SKM-1 treated with dmso at 0.1 percent for 144 hours (cell line): Measurements from ENCODE around the gene SLC25A47.
"Not testable (repeated sequence)": the region's sequence is repeated elsewhere in the genome, so short reads cannot be mapped to it uniquely, and the experiment has no call there.

ENCODE experiments used
- DNase-seq: peaks from one replicate; lab custom pipeline; 2025; ENCODE audit not compliant: unreplicated experiment; lab: John Stamatoyannopoulos, UW

SLC25A47 gene

DNA sequence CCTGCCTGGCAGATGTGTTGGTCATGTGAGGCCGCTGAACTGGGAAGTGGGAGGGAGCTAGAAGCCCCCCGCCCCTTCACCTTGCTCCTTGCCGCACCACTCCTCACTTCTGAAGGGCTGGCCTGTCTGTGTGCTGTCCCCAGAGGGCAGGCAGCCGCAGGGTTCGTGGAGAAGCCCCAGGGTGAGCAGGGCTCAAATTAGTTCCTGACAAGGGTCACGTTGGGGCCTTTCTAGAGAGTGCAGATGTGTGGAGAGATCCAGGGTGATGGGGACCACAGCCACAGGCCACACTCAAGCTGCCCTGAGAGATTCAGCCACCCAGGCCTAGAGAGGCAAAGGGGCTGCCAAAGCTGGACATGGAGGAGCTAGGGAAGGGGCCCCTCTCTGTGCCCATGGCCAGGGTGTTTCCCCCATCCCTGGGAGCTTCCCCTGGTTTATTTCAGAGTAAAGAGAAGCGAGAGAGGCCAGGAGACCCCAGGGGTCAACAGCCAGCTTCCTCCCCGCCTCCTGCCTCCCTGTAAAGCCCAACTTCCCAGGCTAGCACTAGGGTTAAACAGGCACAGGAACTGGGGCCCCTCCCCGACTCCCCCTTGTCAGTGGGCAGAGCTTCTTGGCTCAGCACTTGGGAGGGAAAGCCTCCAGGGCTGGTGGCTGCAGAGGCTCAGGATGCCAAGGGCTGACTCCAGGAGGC is 33.1 kb upstream of the SLC25A47 start:
- no peak for DNase-seq

DNA sequence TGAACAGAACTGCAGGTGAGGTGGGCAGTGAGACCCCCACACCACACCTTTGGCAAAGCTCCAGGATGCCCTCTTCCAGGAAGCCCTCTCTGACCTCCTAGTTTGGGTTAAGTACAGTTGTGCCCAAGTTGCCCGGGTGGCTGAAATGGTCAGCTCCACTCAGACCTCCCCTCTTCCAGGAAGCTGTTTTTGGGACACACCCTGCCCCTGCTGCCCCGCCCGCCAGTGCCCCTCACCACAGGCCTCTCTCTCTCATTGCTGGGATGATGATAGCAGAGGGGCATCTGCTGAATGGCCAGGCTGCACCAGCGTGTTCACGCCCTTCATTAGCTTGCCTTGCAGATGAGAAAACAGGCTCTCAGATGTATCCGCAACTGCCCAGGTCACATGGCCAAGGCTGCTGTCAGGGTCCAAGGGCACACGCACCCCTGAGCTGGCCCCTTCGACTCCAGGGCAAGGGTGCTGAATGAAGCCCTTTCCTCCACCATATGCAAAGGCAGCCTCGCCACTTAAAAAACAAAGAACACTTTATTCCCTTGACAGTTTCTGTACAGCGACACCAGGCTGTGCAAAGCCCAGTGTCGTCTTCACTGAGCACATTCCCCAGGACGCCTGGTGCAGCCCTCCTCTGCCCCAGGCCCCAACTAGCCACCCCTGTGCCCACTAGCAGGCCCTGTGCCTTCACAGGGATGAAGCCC is 32.4 kb upstream of the SLC25A47 start:
- DNase-seq = no peak

DNA sequence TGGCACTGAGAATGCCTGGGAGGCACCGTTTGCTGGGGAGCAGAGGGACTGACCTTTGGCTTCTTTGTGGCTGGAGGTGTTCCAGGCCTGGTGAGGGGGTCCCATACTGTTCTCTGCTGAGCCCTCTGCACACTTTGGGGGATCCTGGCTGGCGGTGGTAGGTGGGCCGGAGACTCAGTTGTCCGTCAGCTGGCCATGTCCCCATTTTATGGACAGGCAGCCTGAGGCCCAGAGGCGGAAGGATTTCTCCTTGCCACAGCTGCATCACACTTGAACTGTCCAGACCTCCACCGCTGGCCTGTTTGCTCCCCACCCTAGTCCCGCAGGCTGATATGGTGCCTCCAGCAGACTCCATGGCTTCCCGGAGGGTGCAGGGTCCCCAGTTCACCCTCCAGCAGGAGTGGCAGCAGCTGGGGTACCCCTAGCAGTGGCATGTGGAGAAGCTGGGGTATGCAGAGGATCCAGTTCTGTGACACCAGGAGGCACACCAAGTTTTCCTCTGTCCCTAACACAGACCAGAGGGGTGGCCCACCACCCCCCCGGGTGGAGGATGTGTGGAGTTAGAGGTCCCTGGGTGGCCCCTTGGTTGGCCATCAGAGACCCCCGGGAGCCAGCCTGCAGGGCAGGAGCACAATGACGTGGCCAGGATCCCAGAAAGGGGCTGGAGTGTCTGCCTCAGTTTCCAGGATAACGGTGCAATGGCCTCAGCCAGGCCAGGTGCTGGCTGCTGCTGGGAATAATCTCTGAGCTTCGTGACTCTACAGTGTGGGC is 31.6 kb upstream of the SLC25A47 start:
- DNase-seq = no peak

DNA sequence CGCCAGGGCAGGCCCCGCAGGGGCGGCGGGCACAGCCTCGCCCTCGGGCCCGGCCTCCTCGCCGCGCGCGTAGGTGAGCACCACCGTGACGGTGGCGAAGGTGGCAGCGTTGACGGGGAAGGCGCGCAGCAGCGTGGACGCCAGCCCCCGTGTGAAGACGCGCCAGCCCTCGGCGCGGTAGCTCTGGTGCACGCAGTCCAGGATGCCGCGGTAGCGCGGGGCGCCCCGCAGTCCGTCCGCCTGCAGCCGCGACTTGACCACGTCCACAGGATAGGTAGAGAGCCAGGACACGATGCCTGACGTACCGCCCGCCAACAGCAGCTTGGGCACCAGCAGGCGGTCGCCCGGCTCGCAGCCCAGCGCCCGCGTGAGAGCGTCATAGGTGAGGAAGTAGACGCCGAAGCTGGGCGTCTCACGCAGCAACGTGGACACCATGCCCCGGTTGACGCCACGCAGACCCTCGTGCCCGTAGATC is 30.8 kb upstream of the SLC25A47 start:
- DNase-seq = no peak

GRCh38 chr14:100292776-100293461 is 30.2 kb upstream of the SLC25A47 start:
- DNase-seq = no peak

DNA sequence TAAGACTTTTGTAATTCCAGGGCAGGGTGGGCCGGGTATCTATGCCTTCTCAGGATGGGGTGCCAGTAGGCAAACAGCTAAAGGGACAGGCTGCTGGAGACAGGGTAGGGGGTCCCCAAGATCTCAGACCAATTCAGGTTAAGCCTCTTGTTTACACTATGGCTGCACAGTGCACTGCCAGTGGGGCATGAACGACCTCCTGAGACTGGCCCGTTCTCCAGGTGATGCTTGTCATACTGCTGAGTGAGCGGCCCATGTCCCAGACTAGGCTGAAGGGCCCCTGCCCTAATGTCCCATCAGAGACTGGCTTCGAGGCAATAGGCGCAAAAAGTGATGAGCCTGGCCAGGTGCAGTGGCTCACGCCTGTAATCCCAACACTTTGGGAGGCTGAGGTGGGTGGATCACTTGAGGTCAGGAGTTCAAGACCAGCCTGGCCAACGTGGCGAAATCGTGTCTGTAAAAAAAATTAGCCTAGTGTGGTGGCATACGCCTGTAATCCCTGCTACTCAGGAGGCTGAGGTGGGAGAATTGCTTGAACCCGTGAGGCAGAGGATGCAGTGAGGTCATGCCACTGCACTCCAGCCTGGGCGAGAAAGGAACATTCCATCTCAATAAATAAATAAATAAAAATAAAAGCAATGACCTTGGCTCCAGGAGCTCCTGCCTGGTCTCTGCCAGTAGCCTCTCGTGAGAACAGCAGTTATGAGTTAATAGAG is 29.5 kb upstream of the SLC25A47 start:
- DNase-seq = no peak

- no peak for DNase-seq
These were observed 28.8 kb upstream of the SLC25A47 start for GRCh38 chr14:100294213-100294962.

GRCh38 chr14:100294963-100295330 is 28.2 kb upstream of the SLC25A47 start:
- DNase-seq = no peak

GRCh38 chr14:100295376-100296105 is 27.6 kb upstream of the SLC25A47 start:
- no peak for DNase-seq

DNA sequence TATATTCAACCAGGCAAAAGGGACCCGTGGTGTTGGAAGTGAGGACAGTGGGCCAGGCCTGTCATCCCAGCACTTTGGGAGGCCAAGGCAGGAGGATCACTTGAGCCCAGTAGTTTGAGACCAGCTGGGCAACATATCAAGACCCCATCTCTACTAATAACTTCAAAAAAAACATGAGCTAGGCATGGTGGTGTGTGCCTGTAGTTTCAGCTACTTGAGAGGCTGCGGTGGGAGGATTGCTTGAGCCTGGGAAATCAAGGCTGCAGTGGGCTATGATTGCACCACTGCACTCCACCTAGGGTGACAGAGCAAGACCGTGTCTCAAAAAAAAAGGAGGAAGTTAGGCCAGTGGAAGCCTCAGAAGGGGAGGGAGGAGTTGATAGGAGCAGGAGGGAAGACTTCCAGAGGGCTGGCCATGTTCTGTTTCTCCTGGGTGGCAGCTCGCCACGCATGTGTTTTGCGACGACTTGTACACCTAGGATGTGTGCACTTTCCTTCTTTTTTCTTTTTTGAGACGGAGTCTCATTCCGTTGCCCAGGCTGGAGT is 27.0 kb upstream of the SLC25A47 start:
- DNase-seq = peak; percentile 45

GRCh38 chr14:100296729-100297128 is 26.4 kb upstream of the SLC25A47 start:
- not testable (repeated sequence) for DNase-seq

DNA sequence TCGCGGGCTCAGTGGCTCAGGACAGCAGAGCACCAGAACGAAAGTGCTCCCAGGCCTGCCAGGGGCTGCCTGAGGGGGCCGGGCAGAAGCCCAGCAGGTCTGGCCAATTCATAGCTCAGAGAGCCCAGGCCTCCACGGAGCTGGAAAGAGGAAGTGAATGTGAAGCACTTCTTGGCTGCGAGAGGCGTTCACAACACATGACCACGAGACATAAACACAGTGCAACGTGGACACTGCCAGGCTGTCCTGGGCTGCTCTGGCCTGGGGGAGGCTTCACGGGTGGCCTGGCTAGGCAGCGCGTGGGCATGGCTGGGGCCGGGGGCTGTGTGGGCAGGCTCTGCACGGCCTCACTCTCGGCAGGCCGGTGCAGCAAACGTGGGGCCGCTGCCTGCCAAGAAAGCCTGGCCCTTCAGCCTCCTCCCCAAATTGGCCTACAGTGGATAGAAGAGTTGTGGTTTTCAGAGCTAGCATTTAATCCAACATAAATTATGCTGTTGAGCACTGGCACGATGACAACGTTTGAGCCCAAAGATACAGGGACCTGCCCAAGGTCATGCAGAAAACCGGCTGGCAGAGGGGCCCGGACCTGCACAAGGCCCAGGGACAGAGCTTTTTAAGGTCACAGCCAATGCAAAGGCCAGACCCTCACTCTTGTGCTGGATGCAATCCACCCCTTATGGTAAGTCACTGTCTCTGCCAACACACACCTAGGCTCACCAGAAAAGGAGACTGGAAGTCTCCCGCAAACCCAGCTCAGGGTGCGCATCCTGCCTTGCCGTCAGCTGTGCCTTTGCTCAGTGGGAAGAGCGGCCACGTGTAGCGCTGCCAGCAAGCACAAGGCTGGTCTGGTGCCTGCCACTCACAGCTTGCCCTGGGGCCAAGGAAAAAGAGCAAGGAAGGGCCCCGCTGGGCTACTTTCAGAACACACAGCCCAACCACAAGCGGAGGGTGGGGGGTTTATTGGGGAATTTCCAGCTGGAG is 25.5 kb upstream of the SLC25A47 start:
- DNase-seq = peak; percentile 39

GRCh38 chr14:100298551-100299237 is 24.4 kb upstream of the SLC25A47 start:
- DNase-seq = no peak

DNA sequence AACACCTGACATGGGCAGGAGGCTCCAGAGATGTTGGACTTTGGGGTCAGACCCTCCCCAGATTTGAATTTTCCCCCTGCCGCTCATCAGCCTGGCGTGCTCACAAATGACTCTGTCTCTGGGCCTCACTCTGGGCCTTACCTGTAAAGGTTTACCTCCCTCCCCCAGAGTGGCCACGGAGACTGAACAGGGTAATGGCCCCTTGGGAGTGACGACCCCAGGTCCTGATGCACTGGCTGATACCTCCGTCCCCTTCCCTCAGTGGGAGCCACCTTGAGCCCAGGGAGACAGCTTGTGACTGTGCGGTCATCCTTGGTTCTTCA is 23.9 kb upstream of the SLC25A47 start:
- no peak for DNase-seq

GRCh38 chr14:100302616-100303015 is 20.5 kb upstream of the SLC25A47 start:
- no peak for DNase-seq

DNA sequence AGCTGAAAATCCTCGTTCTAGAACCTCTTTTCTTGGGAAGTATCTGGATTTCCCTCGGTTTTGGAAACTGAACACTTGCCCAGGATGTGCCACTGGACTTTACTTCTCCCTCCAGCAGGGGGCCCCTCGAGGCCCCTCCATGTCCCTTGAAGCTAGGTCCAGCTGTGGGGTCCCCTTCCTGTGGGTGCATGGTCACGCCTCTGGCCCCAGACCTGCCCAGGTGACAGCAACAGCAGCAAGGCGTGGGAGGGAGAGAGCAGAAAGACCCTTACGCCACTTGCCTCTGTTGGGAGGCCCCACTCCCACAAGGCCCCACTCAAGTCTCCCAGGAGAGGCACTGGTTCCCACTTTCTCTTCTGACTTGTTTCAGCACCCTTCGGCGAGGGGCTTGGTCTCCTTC is 20.0 kb upstream of the SLC25A47 start:
- no peak for DNase-seq

DNA sequence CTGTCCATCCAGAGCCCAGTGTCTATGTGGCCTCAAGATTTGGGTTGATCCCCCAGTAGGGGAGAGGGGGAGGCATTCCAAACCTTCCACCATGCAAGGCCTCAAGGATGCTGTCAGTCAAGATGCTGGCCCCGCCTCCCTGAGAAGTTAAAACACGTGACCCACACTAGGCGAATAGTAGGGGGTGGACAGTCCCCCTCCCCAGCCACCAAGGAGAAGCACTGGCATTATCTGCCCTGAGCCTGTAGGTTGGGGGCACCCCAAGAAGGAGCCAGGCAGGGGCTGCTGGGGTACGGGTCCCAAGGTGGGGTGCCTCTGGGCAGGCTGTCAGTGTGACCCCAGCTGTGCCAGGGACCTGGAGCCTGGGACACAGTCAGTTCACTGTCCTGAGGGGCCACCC is 19.2 kb upstream of the SLC25A47 start:
- no peak for DNase-seq
